GM19463 (cell line): Measurements from ENCODE around the gene ACP3.
A peak's percentile ranks its signal among the peaks of the same experiment; 100 is the strongest.
"Not testable (repeated sequence)": the region's sequence is repeated elsewhere in the genome, so short reads cannot be mapped to it uniquely, and the experiment has no call there.

Experiments
- ATAC-seq: cut with Tn5 transposase; IDR thresholded peaks from one replicate; pipeline ENCODE4 v1.9.1; 2021; ENCODE audit warnings: mild to moderate bottlenecking, moderate library complexity; ENCODE audit not compliant: unreplicated experiment

Gene ACP3

GRCh38 chr3:132354916-132355702 lies 37.9 kb downstream of the ACP3 start:
- ATAC-seq = no peak

DNA sequence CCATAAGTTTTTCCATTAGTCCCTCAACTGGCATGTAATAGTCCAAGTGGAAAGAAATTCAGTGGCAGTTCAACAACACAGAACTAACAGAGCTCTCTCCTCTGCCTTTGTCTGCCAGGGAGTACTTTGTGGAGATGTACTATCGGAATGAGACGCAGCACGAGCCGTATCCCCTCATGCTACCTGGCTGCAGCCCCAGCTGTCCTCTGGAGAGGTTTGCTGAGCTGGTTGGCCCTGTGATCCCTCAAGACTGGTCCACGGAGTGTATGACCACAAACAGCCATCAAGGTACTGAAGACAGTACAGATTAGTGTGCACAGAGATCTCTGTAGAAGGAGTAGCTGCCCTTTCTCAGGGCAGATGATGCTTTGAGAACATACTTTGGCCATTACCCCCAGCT lies 39.4 kb downstream of the ACP3 start:
- ATAC-seq = no peak

GRCh38 chr3:132360717-132361116 lies 43.5 kb downstream of the ACP3 start:
- ATAC-seq = no peak

DNA sequence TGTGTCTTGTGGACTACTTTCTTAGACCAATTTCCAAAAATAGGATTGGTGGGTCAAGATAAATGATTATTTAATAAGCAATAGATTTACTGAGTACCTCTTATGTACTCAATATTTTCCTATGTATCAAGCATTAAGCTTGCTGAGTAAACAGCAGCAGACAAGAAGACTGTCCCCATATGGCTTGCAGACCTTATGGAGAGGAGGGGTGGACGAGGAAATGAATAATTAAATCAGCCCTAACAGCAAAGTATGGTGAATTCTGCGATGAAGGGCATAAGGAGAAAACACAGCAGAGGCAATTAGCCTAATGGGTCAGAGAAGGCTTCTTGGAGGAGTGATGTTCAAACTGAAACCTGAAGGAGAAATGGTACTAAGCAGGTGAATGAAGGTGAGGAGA lies 45.1 kb downstream of the ACP3 start:
- no peak for ATAC-seq

DNA sequence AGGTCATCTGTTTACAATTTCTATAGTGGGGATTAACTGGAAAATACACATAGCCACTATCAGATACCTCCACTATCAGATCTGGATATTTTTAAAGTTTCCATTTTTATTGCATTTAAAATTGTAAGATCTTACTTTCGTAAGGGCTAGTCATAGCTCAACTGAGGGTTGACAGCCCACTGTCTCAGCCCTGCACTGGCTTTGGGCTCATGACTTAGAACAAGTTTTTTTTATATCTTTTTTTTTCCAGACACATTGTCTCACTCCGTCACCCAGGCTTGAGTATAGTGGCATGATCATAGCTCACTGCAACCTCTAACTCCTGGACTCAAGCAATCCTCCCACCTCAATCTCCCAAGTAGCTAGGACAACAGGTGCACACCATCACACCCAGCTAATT lies 51.3 kb downstream of the ACP3 start:
- no peak for ATAC-seq

GRCh38 chr3:132368962-132369361 lies 51.8 kb downstream of the ACP3 start:
- no peak for ATAC-seq

DNA sequence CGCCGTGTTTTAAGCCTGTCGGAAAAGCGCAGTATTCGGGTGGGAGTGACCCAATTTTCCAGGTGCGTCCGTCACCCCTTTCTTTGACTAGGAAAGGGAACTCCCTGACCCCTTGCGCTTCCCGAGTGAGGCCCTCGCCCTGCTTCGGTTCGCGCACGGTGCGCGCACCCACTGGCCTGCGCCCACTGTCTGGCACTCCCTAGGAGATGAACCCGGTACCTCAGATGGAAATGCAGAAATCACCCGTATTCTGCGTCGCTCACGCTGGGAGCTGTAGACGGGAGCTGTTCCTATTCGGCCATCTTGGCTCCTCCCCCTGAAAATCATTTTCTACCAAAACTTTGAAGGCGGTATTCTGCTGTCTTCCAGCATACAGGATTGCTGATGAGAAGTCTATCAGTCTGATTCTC lies 59.7 kb downstream of the ACP3 start:
- ATAC-seq = not testable (repeated sequence)

- ATAC-seq = peak; percentile 48
Measured at GRCh38 chr3:132378048-132378762, 61.0 kb downstream of the ACP3 start.

- ATAC-seq = no peak
Measured at GRCh38 chr3:132378846-132379245, 61.6 kb downstream of the ACP3 start.

DNA sequence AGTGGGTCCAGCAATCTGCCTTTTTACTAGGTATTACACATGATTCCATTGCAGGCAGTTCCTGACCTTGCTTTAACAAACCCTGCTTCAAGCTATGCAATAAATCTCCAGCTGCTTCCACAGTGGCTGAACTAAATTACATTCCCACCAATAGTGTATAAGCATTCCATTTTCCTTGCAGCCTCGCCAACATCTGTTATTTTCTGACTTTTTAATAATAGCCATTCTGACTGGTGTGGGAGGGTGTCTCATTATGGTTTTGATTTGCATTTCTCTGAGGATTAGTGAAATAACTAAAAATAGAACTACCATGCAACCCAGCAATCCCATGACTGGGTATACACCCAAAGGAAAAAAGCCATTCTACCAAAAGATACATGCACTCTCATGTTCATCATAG lies 63.7 kb downstream of the ACP3 start:
- ATAC-seq = no peak

DNA sequence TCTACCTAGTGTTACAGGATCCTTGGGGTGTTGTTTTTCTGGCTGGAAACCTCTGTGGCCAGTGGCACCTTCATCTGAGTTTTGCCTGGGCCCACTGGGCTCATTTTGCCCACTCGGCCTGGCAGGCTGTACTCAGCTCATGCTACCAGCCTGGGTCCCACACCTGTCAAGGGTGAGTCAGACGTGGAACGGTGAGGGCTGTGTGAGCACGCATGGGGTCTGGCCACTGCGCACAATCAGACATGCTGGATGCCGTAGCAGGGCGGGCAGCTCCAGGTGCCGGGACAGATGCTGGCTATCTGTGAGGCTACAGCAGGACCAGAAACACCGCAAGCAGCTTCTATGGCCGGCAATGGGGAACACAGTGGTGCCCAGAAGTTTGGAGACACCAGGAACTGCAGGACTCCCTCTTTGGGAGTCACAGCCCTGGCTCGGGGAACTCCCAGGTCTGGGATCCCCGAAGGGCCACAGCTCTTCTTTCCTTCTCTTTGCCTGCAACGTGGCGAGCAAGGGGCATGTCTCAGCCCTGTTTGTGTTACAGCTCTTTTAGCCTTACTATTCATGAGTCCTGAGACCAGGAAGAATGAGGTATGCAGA lies 64.2 kb downstream of the ACP3 start:
- no peak for ATAC-seq

DNA sequence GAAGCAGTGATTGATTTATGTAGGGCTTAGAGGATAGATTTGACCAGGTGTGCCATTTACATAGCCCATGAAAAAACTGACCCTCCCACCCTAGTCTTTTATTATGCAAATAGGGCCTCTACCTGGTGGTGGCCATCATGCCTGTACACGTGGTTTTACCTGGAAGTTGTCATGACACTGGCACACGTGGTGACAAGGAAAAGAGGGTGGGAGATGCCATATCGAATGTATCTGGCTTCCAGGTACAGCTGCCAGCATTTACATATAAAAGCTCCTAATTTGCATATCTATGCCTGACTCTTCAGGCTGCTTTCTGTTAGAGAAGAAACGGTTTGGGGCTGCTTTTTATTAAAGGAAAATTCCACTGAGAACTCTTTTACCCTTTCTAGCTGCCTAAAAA lies 65.1 kb downstream of the ACP3 start:
- ATAC-seq = no peak

GRCh38 chr3:132382688-132383194 lies 65.5 kb downstream of the ACP3 start:
- no peak for ATAC-seq

DNA sequence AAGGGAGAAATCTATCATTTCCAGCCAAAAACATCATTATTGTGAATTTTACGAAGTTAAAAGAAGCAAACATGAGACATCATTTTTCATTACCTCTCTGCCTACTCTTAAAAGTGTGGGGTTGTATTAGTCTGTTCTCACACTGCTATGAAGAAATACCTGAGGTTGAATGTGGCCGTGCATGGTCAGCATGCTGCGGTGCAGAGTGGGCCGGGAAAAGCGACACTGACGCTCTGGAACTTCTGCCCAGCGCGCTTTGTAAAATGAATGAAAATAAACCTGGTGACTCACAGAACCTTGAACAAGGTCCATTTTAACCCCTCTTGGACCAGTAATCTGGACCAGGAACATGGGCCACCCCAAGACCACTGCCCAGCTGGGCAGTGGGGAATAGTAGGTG lies 69.1 kb downstream of the ACP3 start:
- no peak for ATAC-seq

DNA sequence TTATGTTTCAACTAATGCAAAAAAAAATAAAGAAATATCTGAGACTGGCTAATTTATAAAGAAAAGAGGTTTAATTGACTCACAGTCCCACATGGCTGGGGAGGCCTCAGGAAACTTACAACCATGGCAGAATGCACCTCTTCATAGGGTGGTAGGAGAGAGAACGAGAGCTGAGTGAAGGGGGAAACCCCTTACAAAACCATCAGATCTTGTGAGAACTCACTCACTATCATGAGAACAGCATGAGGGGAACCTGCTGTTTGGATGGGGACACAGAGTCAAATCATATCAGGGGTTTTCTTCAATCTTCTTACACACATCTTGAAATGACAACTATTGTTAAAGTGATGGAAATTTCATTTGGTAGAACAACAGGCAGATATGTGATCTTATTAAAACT lies 75.5 kb downstream of the ACP3 start:
- not testable (repeated sequence) for ATAC-seq

- no peak for ATAC-seq
Measured at GRCh38 chr3:132394320-132394719, 77.1 kb downstream of the ACP3 start.

GRCh38 chr3:132395126-132395525 lies 77.9 kb downstream of the ACP3 start:
- ATAC-seq = no peak

DNA sequence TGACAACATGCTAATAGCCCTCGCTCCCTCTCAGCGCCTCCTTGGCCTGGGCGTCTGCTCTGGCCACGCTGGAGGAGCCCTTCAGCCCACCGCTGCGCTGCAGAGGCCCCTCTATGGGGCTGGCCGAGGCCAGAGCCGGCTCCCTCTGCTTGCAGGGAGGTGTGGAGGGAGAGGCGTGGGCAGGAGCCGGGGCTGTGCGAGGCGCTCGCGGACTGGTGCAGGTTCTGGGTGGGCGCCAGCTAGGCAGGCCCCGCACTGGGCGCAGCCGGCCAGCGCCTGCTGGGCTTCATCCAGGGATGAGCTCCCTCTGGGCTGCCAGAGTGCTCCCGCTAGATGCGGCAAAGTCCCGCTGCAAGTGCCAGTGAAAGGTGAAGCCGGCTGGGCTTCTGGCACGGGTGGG lies 79.0 kb downstream of the ACP3 start:
- no peak for ATAC-seq

DNA sequence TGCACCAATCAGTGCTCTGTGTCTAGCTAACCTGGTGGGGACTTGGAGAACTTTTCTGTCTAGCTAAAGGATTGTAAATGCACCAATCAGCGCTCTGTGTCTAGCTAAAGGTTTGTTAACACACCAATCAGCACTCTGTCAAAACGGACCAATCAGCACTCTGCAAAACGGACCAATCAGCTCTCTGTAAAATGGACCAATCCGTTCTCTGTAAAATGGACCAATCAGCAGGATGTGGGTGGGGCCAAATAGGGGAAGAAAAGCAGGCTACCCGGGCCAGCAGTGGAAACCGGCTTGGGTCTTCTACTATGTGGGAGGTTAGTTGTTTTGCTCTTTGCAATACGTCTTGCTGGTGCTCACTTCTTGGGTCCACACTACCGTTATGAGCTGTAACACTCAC lies 79.6 kb downstream of the ACP3 start:
- not testable (repeated sequence) for ATAC-seq

GRCh38 chr3:132399054-132399929 lies 82.1 kb downstream of the ACP3 start:
- no peak for ATAC-seq

- ATAC-seq = no peak
Measured at GRCh38 chr3:132401255-132401654, 84.0 kb downstream of the ACP3 start.
